SK-N-MC (cell line): ENCODE data around the gene SHROOM3.

ENCODE experiments used
- DNase-seq: peaks from one replicate; pipeline ENCODE4 v3.0.0-alpha.2; 2011; ENCODE audit warnings: low read depth, low spot score
- H3K27ac ChIP-seq: fragments of 200-600 bp; sonication (generic); 2 replicates; pipeline ENCODE4 v1.5.1; 2016; ENCODE audit warnings: mixed run types
- H3K36me3 ChIP-seq: fragments of 200-600 bp; sonication (generic); 2 replicates; pipeline ENCODE4 v1.6.1; 2017; ENCODE audit warnings: antibody characterized with exemption, low read length, mixed read lengths; ENCODE audit not compliant: insufficient read depth
- H3K4me3 ChIP-seq: fragments of 200-600 bp; sonication (generic); 2 replicates; pipeline ENCODE4 v1.5.1; 2016
- H3K9ac ChIP-seq: fragments of 200-600 bp; sonication (generic); 2 replicates; pipeline ENCODE4 v1.8.0; 2017; ENCODE audit warnings: mixed run types, mixed read lengths; ENCODE audit not compliant: insufficient read length
- H3K9me3 ChIP-seq: fragments of 200-600 bp; sonication (generic); 2 replicates; pipeline ENCODE4 v1.6.1; 2017; ENCODE audit warnings: low read depth, mild to moderate bottlenecking, antibody characterized with exemption, low read length, moderate library complexity, mixed read lengths
- EZH2 ChIP-seq: fragments of 200-600 bp; sonication (generic); IDR thresholded peaks from one replicate; pipeline ENCODE4 v1.6.1; 2017; ENCODE audit warnings: antibody characterized with exemption
- FOXP2 ChIP-seq: optimal IDR thresholded peaks from 2 replicates; pipeline ENCODE3; 2011; ENCODE audit warnings: mild to moderate bottlenecking, moderate library complexity; ENCODE audit not compliant: insufficient read depth; ENCODE audit errors: extremely low read length, control extremely low read depth
- POLR2AphosphoS5 ChIP-seq: IDR thresholded peaks from 2 replicates; pipeline ENCODE4 v1.6.1; 2012; ENCODE audit warnings: mild to moderate bottlenecking, low read depth, low read length, borderline replicate concordance

Gene SHROOM3

DNA sequence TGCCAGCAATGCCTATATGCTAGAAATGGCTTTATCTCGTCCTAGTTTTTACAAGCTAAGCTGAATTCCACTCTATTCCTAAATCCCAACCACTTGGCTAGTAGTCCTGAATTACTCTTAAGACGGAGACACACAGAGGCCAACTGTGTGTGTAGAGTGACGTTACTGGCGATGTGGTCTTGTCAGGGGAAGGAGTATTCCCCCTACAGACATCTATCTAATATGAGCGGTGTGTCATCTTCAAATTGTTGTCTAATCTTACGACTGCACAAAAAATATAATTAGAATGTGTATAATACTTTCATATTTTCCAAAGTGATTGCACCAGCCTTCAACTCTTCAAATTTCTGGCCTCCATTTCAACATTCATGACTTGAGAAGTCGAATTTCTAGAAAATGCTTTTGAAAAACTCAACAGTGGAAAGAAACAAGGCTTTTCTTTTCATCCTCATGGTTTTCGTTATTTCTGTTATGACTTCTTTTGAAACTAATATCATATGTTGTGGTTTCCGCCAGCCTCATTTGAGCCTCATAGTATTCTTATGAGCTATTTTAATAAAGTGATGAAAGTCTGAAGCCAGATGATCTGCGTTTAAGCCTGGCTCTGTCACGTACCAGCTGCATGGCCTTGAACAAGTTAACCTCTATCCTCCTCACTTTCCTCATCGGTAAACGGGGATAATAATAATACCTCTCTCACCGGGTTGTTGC is 330.6 kb downstream of the SHROOM3 start:
- Histone ChIP-seq H3K4me3 (no peak overlapping the region), H3K9me3 (no peaks in the 10 kb centered on the region), H3K27ac (peak overlapping the region; percentile 67), H3K36me3 (no peaks in the 10 kb centered on the region; the same call in 1 of the 2 replicates), H3K9ac (no peak overlapping the region)
- TF ChIP-seq FOXP2 (no peak), EZH2 (no peak)
- no peak for DNase-seq

DNA sequence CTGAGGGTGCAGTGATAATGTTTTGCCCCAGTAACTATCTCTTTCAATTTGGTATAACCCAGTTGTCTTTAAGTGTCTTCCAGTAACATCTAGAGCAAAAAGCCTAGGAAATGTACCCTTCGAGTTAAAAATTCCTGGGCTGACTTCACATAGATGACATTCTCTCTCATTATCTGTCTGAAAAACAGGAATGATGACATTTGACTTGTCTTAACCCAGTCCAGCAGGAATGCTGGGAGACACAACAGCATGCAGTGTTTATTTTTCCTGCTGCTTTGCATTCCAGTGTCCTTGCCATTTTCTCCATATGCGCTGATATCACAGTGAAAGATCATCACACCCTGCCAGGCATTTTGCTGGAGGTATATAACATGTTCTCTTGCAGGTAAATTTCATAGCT is 333.0 kb downstream of the SHROOM3 start:
- Histone ChIP-seq H3K9ac (no peak overlapping the region), H3K36me3 (no peaks in the 10 kb centered on the region; the same call in 1 of the 2 replicates), H3K27ac (no peak overlapping the region), H3K4me3 (no peak overlapping the region), H3K9me3 (no peaks in the 10 kb centered on the region)
- DNase-seq = no peak
- TF ChIP-seq POLR2AphosphoS5 (no peak), FOXP2 (no peak), EZH2 (no peak)

GRCh38 chr4:76772498-76773106 is 337.6 kb downstream of the SHROOM3 start:
- Histone ChIP-seq H3K9me3 (no peaks in the 10 kb centered on the region), H3K9ac (no peak overlapping the region), H3K36me3 (no peaks in the 10 kb centered on the region; the same call in 1 of the 2 replicates), H3K4me3 (no peak overlapping the region), H3K27ac (no peak overlapping the region)
- TF ChIP-seq FOXP2 (no peak), POLR2AphosphoS5 (no peak), EZH2 (no peak)
- no peak for DNase-seq

DNA sequence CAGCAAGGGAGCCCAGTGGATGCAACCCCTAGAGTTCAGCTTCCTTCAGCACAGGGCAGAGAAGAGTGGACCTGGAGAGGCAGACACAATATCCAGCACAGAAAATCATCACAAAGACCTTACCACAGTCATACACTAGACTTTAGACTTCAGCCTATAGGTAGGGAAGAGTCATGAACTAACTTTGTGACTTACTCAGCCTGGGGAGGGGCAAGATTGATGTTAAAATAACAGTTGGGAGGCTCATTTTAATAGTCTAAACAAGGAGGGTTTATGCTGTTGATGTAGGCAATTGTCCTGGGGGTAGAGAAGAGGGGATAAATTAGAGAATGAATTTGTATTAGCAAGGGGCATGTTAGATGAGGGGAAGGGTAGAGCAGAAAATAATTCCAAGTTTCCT is 338.7 kb downstream of the SHROOM3 start:
- Histone ChIP-seq H3K9ac (no peak overlapping the region), H3K27ac (no peak overlapping the region), H3K4me3 (no peak overlapping the region), H3K9me3 (no peaks in the 10 kb centered on the region), H3K36me3 (no peaks in the 10 kb centered on the region; the same call in 1 of the 2 replicates)
- no peak for DNase-seq
- no peak for TF ChIP-seq EZH2
- TF ChIP-seq POLR2AphosphoS5 = no peak
- no peak for TF ChIP-seq FOXP2

- H3K27ac ChIP-seq = no peak overlapping the region
- no peak overlapping the region for H3K4me3 ChIP-seq
- TF ChIP-seq POLR2AphosphoS5 (no peak), FOXP2 (no peak), EZH2 (no peak)
- DNase-seq = no peak
- H3K9ac ChIP-seq = no peak overlapping the region
- H3K9me3 ChIP-seq = no peaks in the 10 kb centered on the region
- no peaks in the 10 kb centered on the region for H3K36me3 ChIP-seq
Measured at GRCh38 chr4:76779740-76780459, 344.9 kb downstream of the SHROOM3 start.

DNA sequence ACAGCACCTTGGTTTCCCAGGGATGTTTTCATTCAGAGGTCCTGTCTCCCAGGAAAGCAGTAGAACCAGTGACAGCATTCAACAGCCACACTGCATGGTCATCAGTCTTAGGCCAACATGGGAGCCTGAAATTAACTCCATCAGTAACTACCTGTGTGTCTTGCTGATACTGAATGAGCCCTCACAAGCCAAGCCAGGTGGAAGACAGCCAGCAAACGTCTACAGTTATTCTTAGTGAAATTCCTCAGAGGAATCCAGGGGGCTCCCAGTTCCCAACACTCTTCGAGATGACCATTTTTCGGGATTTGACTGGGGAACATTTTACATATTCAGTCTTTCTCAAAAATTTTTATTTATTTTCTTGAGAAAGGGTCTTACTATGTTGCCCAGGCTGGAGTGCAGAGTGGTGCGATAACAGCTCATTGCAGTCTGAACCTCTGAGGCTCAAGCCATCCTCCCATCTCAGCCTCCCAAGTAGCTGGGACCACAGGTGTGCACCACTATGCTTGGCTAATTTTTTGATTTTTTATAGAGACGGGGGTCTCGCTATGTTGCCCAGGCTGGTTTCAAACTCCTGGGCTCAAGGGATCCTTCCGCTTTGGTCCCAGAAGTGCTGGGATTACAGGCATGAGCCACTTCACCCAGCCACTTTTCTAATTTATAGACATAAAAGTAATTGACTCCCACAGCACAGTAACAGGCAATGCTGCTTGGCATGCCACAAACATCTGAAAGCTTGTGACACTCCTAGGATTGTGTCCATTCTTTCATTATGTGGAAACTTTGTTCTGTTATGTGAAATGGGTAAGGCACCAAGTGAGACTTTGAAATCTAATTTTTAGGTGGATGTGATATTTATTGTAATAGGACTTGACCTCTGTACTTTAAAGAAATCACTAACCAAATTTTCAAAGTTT is 346.0 kb downstream of the SHROOM3 start:
- H3K36me3 ChIP-seq = no peaks in the 10 kb centered on the region
- H3K9me3 ChIP-seq = no peaks in the 10 kb centered on the region
- no peak overlapping the region for H3K27ac ChIP-seq
- H3K9ac ChIP-seq = no peak overlapping the region
- no peak for TF ChIP-seq EZH2
- no peak for TF ChIP-seq FOXP2
- no peak for TF ChIP-seq POLR2AphosphoS5
- H3K4me3 ChIP-seq = no peak overlapping the region
- no peak for DNase-seq

DNA sequence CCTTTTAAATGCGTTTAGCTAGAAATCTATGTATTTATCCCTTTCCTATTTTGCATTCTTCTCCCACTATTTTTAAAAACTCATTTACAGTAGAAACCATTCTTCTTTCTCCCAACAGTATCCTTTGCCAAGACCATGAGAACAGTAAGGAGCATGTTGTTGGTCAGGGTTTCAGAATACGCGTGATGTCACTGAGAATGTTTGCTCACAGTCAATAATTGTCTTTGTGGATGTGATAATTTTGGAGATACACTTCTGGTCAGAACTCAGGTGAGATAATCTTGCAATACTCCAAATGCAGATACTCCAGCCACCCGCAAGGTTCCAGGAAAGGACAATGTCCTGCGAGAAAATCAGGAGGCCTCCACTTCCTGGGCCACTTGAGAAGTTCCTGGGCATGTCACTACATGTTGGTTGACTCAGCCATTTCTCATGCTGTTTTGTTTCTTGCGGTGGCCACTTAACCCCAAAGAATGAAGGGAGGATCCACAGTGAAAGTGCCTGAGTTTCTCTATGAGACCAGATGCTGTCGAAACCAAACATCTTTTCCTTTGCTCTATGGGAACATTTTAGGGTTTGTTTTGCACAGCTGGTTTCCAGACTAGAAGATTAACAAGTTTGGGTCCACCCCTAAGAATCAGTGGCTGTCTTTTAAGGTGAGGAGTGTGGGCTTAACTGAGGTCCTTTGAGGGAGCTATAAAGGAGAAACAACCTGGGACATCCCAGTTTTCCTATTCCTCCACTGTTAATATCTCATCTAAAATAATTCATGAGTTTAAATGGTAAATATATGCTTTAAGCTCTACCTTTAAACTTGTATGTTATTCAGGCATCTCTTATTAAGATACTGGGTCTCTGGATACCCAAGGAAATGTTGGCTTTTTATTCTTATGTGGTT is 346.9 kb downstream of the SHROOM3 start:
- Histone ChIP-seq H3K36me3 (no peaks in the 10 kb centered on the region), H3K27ac (no peak overlapping the region), H3K4me3 (no peak overlapping the region), H3K9me3 (no peaks in the 10 kb centered on the region), H3K9ac (no peak overlapping the region)
- TF ChIP-seq POLR2AphosphoS5 = no peak
- no peak for TF ChIP-seq FOXP2
- no peak for TF ChIP-seq EZH2
- DNase-seq = no peak
